HG02798 (cell line): ENCODE measurements around the gene PRAMEF17.
"Not testable (repeated sequence)": the region's sequence is repeated elsewhere in the genome, so short reads cannot be mapped to it uniquely, and the experiment has no call there.

Source experiments
- ATAC-seq: cut with Tn5 transposase; IDR thresholded peaks from one replicate; pipeline ENCODE4 v1.9.1; 2021; ENCODE audit warnings: mild to moderate bottlenecking; ENCODE audit not compliant: unreplicated experiment, poor library complexity

Gene PRAMEF17

GRCh38 chr1:13439104-13439783, 49.8 kb downstream of the PRAMEF17 start:
- ATAC-seq = not testable (repeated sequence)
